ENCODE data around the gene LFNG. TPM values are rescaled to one million over a fixed set of nuclear protein-coding genes. Genes with fewer than 3 reads are reported as not detected.
A peak's percentile ranks its signal among the peaks of the same experiment; 100 is the strongest.

The LFNG gene
- total and polyA plus RNA-seq, 10 donors, result 21.2 to 47.4 (median 34.0) TPM

DNA sequence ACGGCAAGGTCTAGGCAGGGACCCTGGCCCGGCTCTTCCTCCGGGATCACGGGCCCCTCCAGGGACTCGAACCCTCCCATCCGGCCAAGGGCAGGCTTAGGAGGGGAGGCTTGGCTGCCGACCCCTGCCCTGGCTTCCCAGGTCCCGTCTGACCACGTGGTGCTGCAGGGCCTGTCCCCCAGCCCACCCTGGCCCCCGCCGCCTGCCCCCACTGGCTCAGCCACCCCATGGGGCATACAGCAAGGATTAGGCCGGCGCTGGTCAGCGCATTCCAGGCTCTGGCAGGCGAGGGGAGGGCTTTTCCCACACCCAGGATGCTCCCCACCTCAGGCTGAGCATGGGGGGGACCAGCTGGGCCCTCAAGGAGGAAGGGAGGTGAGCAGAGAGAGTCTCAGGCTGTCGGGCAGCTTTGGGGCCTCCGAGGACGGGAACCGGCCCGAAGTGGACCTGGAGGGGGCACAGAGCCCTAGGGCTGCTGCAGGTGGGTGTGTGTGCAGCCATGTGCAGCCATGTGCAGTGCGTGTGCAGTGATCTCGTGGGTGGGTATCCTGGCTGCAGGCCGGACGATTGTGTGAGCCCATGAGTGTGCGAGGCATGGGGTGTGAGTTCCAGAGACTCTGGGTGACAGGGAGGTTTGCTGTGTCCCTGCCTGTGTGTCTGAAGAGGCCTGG lies 42.7 kb upstream of the LFNG start:
- no peak overlapping the region for H3K27ac ChIP-seq
- no peaks in the 10 kb centered on the region for H3K36me3 ChIP-seq
- intact Hi-C loops (cut with DNase I; ENCODE audit: low total_unique reads), result loop anchor here (10.0 kb wide), 2 partner anchors 98 to 208 kb away; partner anchors contain the start of gene AMZ1
- no peaks in the 10 kb centered on the region for H3K9me3 ChIP-seq
- no peak for DNase-seq
- TF ChIP-seq POLR2A (IDR thresholded peaks at IDR 0.05) (no peak), POLR2AphosphoS5 (IDR thresholded peaks at IDR 0.05) (no peak)
- TF ChIP-seq, protein P1, sequence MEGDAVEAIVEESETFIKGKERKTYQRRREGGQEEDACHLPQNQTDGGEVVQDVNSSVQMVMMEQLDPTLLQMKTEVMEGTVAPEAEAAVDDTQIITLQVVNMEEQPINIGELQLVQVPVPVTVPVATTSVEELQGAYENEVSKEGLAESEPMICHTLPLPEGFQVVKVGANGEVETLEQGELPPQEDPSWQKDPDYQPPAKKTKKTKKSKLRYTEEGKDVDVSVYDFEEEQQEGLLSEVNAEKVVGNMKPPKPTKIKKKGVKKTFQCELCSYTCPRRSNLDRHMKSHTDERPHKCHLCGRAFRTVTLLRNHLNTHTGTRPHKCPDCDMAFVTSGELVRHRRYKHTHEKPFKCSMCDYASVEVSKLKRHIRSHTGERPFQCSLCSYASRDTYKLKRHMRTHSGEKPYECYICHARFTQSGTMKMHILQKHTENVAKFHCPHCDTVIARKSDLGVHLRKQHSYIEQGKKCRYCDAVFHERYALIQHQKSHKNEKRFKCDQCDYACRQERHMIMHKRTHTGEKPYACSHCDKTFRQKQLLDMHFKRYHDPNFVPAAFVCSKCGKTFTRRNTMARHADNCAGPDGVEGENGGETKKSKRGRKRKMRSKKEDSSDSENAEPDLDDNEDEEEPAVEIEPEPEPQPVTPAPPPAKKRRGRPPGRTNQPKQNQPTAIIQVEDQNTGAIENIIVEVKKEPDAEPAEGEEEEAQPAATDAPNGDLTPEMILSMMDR (IDR thresholded peaks at IDR 0.05 in 8 of 11, conservative IDR thresholded peaks at IDR 0.05 in 3 of 11), result no peak
- H3K27me3 ChIP-seq (replicated peaks in 1 of 7), result peaks cover 0 to 56% (median 0%) of the 10 kb centered on the region in 7 donors
- WGBS, 5 donors, result 75 to 87% (median 79%) methylated on average over 19 to 25 of the region's 25 CpGs
- H3K4me3 ChIP-seq, result no peak overlapping the region
- H3K4me1 ChIP-seq, result peaks cover 13 to 34% (median 16%) of the 10 kb centered on the region in 6 donors

DNA sequence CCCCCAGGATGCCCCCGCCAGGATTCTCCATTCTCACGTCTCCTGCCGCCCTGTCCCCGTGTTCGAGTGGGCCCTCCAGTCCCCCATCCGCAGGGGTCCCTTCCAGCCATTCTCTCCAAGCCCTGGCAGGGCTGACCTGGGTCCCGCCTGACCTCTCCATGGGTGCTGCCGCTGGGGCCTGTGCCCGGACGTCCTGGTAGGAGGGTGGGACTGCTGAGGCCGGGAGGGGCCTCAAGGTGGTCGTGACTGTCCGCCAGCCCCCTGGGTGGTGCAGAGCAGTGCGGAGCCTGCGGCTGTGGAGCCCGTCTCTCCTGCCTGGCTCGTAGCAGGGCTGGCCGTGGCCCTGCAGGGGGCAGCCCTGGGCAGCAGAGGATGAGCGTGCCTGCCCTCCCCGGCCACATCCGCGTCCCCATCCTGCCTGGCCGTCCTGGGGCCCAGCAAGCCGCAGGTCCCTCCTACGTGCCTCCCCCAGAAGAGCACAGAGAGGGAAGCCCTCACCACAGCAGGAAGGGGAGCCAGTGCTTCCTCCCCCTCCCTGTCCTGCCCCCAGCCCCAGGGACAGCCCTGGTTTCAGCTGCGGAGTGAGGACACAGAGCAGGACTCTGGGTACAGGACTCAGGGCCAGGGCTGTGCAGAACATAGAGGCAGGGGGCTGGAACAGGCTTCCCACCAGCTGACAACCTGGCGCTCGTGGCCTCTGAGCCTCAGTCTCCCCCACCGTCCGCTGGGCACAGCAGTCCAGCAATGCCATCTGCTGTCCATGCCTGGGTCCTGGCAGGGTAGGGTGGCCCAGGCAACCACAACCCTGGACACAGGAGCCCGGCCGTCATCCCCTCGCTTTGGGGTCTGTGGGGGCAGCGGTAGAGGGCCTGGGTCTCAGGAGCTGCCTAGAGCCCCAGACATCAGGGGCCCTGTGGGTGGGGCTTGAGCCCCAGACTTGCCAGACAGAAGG lies 41.9 kb upstream of the LFNG start:
- intact Hi-C loops (cut with DNase I; ENCODE audit: low total_unique reads), result loop anchor here (10.0 kb wide), 2 partner anchors 97 to 207 kb away; partner anchors contain the start of gene AMZ1
- WGBS, 5 donors, result 12 to 29% (median 23%) methylated on average over 15 to 34 of the region's 34 CpGs
- no peaks in the 10 kb centered on the region for H3K36me3 ChIP-seq
- peaks cover 13 to 34% (median 16%) of the 10 kb centered on the region in 6 donors for H3K4me1 ChIP-seq
- no peak overlapping the region for H3K27ac ChIP-seq
- peaks cover 0 to 53% (median 0%) of the 10 kb centered on the region in 7 donors for H3K27me3 ChIP-seq (replicated peaks in 1 of 7)
- DNase-seq, result peak; percentile 93
- peaks cover 0 to 4% (median 2%) of the 10 kb centered on the region in 8 donors for H3K9me3 ChIP-seq
- peak overlapping the region in 1 of 8 donors; percentile 49 for H3K4me3 ChIP-seq
- no peak for TF ChIP-seq POLR2A (IDR thresholded peaks at IDR 0.05)
- TF ChIP-seq, protein P1 (IDR thresholded peaks at IDR 0.05 in 8 of 11, conservative IDR thresholded peaks at IDR 0.05 in 3 of 11), result peak; percentile 85 to 94 (median 89)
- TF ChIP-seq POLR2AphosphoS5 (IDR thresholded peaks at IDR 0.05), result peak; percentile 69 to 85 (median 78)

DNA sequence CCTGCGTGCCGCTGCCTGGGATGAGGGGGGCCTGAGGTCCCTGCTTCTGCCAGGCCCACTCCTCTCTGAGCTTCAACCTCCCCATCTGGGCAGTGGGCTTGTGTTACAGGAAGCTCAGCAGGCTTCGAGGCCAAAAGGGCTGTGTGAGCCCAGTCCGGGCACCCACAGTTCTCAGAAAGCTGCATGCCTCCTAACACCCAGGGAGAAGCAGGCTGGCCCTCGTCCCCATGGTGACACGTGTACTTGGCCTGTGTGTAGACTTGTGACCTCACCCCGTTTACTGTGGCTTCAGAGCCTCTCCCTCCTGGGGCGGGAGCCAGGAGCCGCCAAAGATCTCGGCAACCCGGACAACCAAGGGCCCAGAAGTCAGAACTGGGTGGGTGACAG lies 41.2 kb upstream of the LFNG start:
- Histone ChIP-seq H3K4me1 (peaks cover 13 to 34% (median 16%) of the 10 kb centered on the region in 6 donors), H3K4me3 (no peak overlapping the region), H3K36me3 (no peaks in the 10 kb centered on the region), H3K9me3 (peaks cover 0 to 11% (median 9%) of the 10 kb centered on the region in 8 donors), H3K27me3 (replicated peaks in 1 of 7) (peaks cover 0 to 53% (median 0%) of the 10 kb centered on the region in 7 donors), H3K27ac (no peak overlapping the region)
- WGBS, 5 donors, result 54 to 86% (median 62%) methylated on average over 2 to 11 of the region's 11 CpGs
- intact Hi-C loops (cut with DNase I; ENCODE audit: low total_unique reads), result loop anchor here (10.0 kb wide), 2 partner anchors 96 to 206 kb away; partner anchors contain the start of gene AMZ1
- TF ChIP-seq POLR2A (IDR thresholded peaks at IDR 0.05) (no peak), POLR2AphosphoS5 (IDR thresholded peaks at IDR 0.05) (no peak)
- TF ChIP-seq, protein P1 (IDR thresholded peaks at IDR 0.05 in 8 of 11, conservative IDR thresholded peaks at IDR 0.05 in 3 of 11), result no peak
- DNase-seq, result no peak

All from spleen (tissue), 11 donors.